Measurements from ENCODE around the gene LIMS2.

The LIMS2 gene

DNA sequence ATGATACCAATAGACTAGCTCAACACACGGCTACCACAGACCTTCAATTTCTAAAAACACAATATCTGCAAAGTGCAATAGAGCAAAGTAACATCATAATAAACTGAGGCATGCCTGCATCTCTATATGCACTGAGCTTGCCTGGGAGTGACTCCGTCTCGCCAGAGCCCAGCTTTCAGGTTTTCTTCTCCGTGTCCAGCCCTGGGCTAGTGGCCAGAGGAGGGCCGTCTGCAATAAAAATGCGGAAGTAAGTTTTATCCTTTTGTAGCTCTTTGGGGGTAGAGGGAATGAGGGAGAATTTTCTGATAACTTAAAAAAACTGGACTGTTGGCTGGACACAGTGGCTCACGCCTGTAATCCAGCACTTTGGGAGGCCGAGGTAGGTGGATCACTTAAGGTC, 70.3 kb downstream of the LIMS2 start:
- no peak overlapping the region for H3K4me2 ChIP-seq (ENCODE audit: low read depth, low read length, poor library complexity, severe bottlenecking)
- no peaks in the 10 kb centered on the region for H3K79me2 ChIP-seq (ENCODE audit: insufficient read depth, low read length)
- no peaks in the 10 kb centered on the region for H3K9me2 ChIP-seq (replicated peaks; ENCODE audit: low read depth, low read length)
- peaks cover 8% of the 10 kb centered on the region; the same call in 1 of the 2 replicates for H3K9me3 ChIP-seq (ENCODE audit: insufficient read depth, low read depth, low read length)
- H3K9ac ChIP-seq (ENCODE audit: low read depth, low read length, poor library complexity, severe bottlenecking), result no peak overlapping the region
- H3K4me3 ChIP-seq (ENCODE audit: low read length, poor library complexity, severe bottlenecking), result no peak overlapping the region
- no peaks in the 10 kb centered on the region for H3F3A ChIP-seq (ENCODE audit: low read depth)
- H3K36me3 ChIP-seq (ENCODE audit: insufficient read depth, low read length), result no peaks in the 10 kb centered on the region
- H2AFZ ChIP-seq (ENCODE audit: low read length), result no peak overlapping the region
- H3K4me1 ChIP-seq (ENCODE audit: insufficient read depth, low read length, poor library complexity, severe bottlenecking), result peaks cover 37% of the 10 kb centered on the region
- no peaks in the 10 kb centered on the region for H3K27me3 ChIP-seq (ENCODE audit: insufficient read depth, low read length, poor library complexity, severe bottlenecking)
- TF ChIP-seq EZH2phosphoT487 (IDR thresholded peaks at IDR 0.05; ENCODE audit: borderline replicate concordance), result no peak
- no peak for TF ChIP-seq CTCF (conservative IDR thresholded peaks at IDR 0.05; ENCODE audit: low read length)
- no peaks in the 10 kb centered on the region for H4K20me1 ChIP-seq (ENCODE audit: insufficient read depth, low read length, poor library complexity, severe bottlenecking)

GRCh38 chr2:127599211-127599610, 76.1 kb downstream of the LIMS2 start:
- H3F3A ChIP-seq (ENCODE audit: low read depth), result no peaks in the 10 kb centered on the region
- H2AFZ ChIP-seq (ENCODE audit: low read length), result no peak overlapping the region
- no peaks in the 10 kb centered on the region for H3K9me2 ChIP-seq (replicated peaks; ENCODE audit: low read depth, low read length)
- no peaks in the 10 kb centered on the region for H3K79me2 ChIP-seq (ENCODE audit: insufficient read depth, low read length)
- H3K4me2 ChIP-seq (ENCODE audit: low read depth, low read length, poor library complexity, severe bottlenecking), result no peak overlapping the region
- no peaks in the 10 kb centered on the region for H3K27me3 ChIP-seq (ENCODE audit: insufficient read depth, low read length, poor library complexity, severe bottlenecking)
- H3K4me1 ChIP-seq (ENCODE audit: insufficient read depth, low read length, poor library complexity, severe bottlenecking), result peaks cover 21% of the 10 kb centered on the region
- H3K36me3 ChIP-seq (ENCODE audit: insufficient read depth, low read length), result no peaks in the 10 kb centered on the region
- no peak overlapping the region for H3K4me3 ChIP-seq (ENCODE audit: low read length, poor library complexity, severe bottlenecking)
- no peak overlapping the region for H3K9ac ChIP-seq (ENCODE audit: low read depth, low read length, poor library complexity, severe bottlenecking)
- no peak for TF ChIP-seq EZH2phosphoT487 (IDR thresholded peaks at IDR 0.05; ENCODE audit: borderline replicate concordance)
- no peak for TF ChIP-seq CTCF (conservative IDR thresholded peaks at IDR 0.05; ENCODE audit: low read length)
- H3K9me3 ChIP-seq (ENCODE audit: insufficient read depth, low read depth, low read length), result peaks cover 16% of the 10 kb centered on the region; the same call in 1 of the 2 replicates
- no peaks in the 10 kb centered on the region for H4K20me1 ChIP-seq (ENCODE audit: insufficient read depth, low read length, poor library complexity, severe bottlenecking)

- H3K79me2 ChIP-seq (ENCODE audit: insufficient read depth, low read length), result no peaks in the 10 kb centered on the region
- no peaks in the 10 kb centered on the region for H4K20me1 ChIP-seq (ENCODE audit: insufficient read depth, low read length, poor library complexity, severe bottlenecking)
- H3K4me2 ChIP-seq (ENCODE audit: low read depth, low read length, poor library complexity, severe bottlenecking), result no peak overlapping the region
- no peaks in the 10 kb centered on the region for H3K27me3 ChIP-seq (ENCODE audit: insufficient read depth, low read length, poor library complexity, severe bottlenecking)
- H2AFZ ChIP-seq (ENCODE audit: low read length), result no peak overlapping the region
- no peaks in the 10 kb centered on the region for H3K9me2 ChIP-seq (replicated peaks; ENCODE audit: low read depth, low read length)
- H3K4me3 ChIP-seq (ENCODE audit: low read length, poor library complexity, severe bottlenecking), result no peak overlapping the region
- no peak overlapping the region for H3K9ac ChIP-seq (ENCODE audit: low read depth, low read length, poor library complexity, severe bottlenecking)
- H3K4me1 ChIP-seq (ENCODE audit: insufficient read depth, low read length, poor library complexity, severe bottlenecking), result peaks cover 21% of the 10 kb centered on the region
- peaks cover 16% of the 10 kb centered on the region; the same call in 1 of the 2 replicates for H3K9me3 ChIP-seq (ENCODE audit: insufficient read depth, low read depth, low read length)
- TF ChIP-seq CTCF (conservative IDR thresholded peaks at IDR 0.05; ENCODE audit: low read length) (no peak), EZH2phosphoT487 (IDR thresholded peaks at IDR 0.05; ENCODE audit: borderline replicate concordance) (no peak)
- no peaks in the 10 kb centered on the region for H3F3A ChIP-seq (ENCODE audit: low read depth)
- H3K36me3 ChIP-seq (ENCODE audit: insufficient read depth, low read length), result no peaks in the 10 kb centered on the region
Measured at GRCh38 chr2:127598711-127599110, 76.6 kb downstream of the LIMS2 start.

Data from Loucy (cell line).